ENCODE results near the gene TMC7. TPM values are rescaled to one million over a fixed set of nuclear protein-coding genes. Genes with fewer than 3 reads are reported as not detected.
A peak's percentile ranks its signal among the peaks of the same experiment; 100 is the strongest.

Gene TMC7
- total and polyA plus RNA-seq, 9 of the 15 experiments (the other 6 are each of a cell fraction or from before 2014, with no cell fraction given) = 0.08 to 2.0 (median 1.5) TPM

DNA sequence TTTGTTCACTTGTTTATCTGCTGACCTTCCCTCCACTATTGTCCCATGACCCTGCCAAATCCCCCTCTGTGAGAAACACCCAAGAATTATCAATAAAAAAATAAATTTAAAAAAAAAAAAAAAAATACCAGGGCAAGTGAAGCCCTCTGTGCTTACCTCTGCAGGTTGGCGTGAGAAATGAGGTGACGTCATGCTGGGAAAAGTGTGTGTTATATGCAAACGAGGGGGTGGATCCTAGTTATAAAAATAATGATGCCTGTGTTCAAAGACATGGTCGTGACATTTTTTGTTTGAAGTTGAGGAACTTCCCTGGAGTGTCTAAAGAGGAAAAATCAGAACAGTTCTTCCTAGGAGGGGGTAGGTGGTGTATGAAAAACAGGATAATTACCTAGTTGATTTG lies 20.2 kb downstream of the TMC7 start:
- ChIA-PET CTCF (ENCODE audit: low intra/inter-chr PET ratio) (no interaction called here), POLR2A (no interaction called here)
- ATAC-seq (no peak), DNase-seq (ENCODE audit: extremely low read depth in 1 of 4, low spot score in 3 of 4) (peak in 2 of 4 experiments; percentile 39 to 41), FAIRE-seq (no peak)
- Histone ChIP-seq H3K79me2 (ENCODE audit: control insufficient read depth, insufficient read depth, low read length) (no peaks in the 10 kb centered on the region), H3K4me1 (replicated peaks in 1 of 2; ENCODE audit: control insufficient read depth in 2 of 2, insufficient read depth in 2 of 2, low read length in 2 of 2) (peaks cover 2 to 3% of the 10 kb centered on the region in 2 experiments; a peak in 1 of 5 replicates), H3K4me2 (ENCODE audit: insufficient read depth, low read length) (no peak overlapping the region), H4K20me1 (replicated peaks; ENCODE audit: control insufficient read depth, insufficient read depth, low read length) (no peaks in the 10 kb centered on the region), H3K9ac (ENCODE audit: insufficient read depth in 1 of 2, low read depth in 2 of 2, low read length in 2 of 2) (no peak overlapping the region), H3K27me3 (ENCODE audit: control insufficient read depth in 2 of 2, insufficient read depth in 2 of 2, low read length in 2 of 2) (no peaks in the 10 kb centered on the region), H3K36me3 (ENCODE audit: control insufficient read depth, insufficient read depth, low read length) (no peaks in the 10 kb centered on the region), H3K27ac (ENCODE audit: extremely low read depth, low read depth, low read length) (no peak overlapping the region), H3K4me3 (no peak overlapping the region), H2AFZ (ENCODE audit: low read depth, low read length) (no peak overlapping the region), H3K9me1 (ENCODE audit: control insufficient read depth, insufficient read depth, low read length) (no peaks in the 10 kb centered on the region), H3K9me3 (replicated peaks; ENCODE audit: control insufficient read depth, insufficient read depth, low read depth, low read length) (no peaks in the 10 kb centered on the region)
- in situ Hi-C loops (cut with MboI) (no loop called here), intact Hi-C loops (cut with micrococcal nuclease) (no loop called here)
- WGBS (ENCODE audit: insufficient coverage, low coverage, missing lambda C conversion rate) = 37% methylated on average over 2 of the region's 4 CpGs
- TF ChIP-seq, protein P1, sequence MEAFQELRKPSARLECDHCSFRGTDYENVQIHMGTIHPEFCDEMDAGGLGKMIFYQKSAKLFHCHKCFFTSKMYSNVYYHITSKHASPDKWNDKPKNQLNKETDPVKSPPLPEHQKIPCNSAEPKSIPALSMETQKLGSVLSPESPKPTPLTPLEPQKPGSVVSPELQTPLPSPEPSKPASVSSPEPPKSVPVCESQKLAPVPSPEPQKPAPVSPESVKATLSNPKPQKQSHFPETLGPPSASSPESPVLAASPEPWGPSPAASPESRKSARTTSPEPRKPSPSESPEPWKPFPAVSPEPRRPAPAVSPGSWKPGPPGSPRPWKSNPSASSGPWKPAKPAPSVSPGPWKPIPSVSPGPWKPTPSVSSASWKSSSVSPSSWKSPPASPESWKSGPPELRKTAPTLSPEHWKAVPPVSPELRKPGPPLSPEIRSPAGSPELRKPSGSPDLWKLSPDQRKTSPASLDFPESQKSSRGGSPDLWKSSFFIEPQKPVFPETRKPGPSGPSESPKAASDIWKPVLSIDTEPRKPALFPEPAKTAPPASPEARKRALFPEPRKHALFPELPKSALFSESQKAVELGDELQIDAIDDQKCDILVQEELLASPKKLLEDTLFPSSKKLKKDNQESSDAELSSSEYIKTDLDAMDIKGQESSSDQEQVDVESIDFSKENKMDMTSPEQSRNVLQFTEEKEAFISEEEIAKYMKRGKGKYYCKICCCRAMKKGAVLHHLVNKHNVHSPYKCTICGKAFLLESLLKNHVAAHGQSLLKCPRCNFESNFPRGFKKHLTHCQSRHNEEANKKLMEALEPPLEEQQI (IDR thresholded peaks at IDR 0.05) = no peak
- TF ChIP-seq ZBTB8A (IDR thresholded peaks at IDR 0.05; ENCODE audit: partially characterized antibody) (no peak), ZNF143 (CRISPR knock-in tag; IDR thresholded peaks at IDR 0.05) (no peak), NR2C1 (IDR thresholded peaks at IDR 0.05) (no peak), NR2C1 (tag; IDR thresholded peaks at IDR 0.05) (no peak), PTBP1 (IDR thresholded peaks at IDR 0.05; ENCODE audit: low read depth, low read length) (no peak), ATF7 (IDR thresholded peaks at IDR 0.05) (peak; percentile 58; the same call in 1 of the 2 replicates)
- TF ChIP-seq, protein P2, sequence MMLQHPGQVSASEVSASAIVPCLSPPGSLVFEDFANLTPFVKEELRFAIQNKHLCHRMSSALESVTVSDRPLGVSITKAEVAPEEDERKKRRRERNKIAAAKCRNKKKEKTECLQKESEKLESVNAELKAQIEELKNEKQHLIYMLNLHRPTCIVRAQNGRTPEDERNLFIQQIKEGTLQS (IDR thresholded peaks at IDR 0.05) = peak; percentile 81
- TF ChIP-seq, protein P2 (CRISPR knock-in tag; conservative IDR thresholded peaks at IDR 0.05) = no peak
- TF ChIP-seq, protein P3, sequence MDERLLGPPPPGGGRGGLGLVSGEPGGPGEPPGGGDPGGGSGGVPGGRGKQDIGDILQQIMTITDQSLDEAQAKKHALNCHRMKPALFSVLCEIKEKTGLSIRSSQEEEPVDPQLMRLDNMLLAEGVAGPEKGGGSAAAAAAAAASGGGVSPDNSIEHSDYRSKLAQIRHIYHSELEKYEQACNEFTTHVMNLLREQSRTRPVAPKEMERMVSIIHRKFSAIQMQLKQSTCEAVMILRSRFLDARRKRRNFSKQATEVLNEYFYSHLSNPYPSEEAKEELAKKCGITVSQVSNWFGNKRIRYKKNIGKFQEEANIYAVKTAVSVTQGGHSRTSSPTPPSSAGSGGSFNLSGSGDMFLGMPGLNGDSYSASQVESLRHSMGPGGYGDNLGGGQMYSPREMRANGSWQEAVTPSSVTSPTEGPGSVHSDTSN (CRISPR knock-in tag; IDR thresholded peaks at IDR 0.05; ENCODE audit: low read depth) = no peak
- TF ChIP-seq, protein P3 (tag; conservative IDR thresholded peaks at IDR 0.05; ENCODE audit: low read depth) = no peak
- TF ChIP-seq, protein P4, sequence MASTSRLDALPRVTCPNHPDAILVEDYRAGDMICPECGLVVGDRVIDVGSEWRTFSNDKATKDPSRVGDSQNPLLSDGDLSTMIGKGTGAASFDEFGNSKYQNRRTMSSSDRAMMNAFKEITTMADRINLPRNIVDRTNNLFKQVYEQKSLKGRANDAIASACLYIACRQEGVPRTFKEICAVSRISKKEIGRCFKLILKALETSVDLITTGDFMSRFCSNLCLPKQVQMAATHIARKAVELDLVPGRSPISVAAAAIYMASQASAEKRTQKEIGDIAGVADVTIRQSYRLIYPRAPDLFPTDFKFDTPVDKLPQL (IDR thresholded peaks at IDR 0.05; ENCODE audit: extremely low read depth, insufficient read length) = no peak
- no TSS peak for BruUV-seq (replicated peaks)

All from K562 (cell line).